Neural progenitor cell (in vitro differentiated cells): ENCODE data around the gene TRMT2B. TPM values are rescaled to one million over a fixed set of nuclear protein-coding genes. Genes with fewer than 3 reads are reported as not detected.

Source experiments
- DNase-seq: peaks from one replicate; pipeline ENCODE4 v3.0.0-alpha.2; 2016; ENCODE audit warnings: low spot score
- H2AFZ ChIP-seq: fragments of 200-600 bp; sonication (generic); replicated peaks from 2 replicates; pipeline ENCODE4 v1.6.1; 2016; ENCODE audit warnings: antibody characterized with exemption
- H3F3A ChIP-seq: fragments of 200-600 bp; sonication (generic); 2 replicates; pipeline ENCODE4 v1.6.1; 2016; ENCODE audit warnings: antibody characterized with exemption, low read depth
- H3K27ac ChIP-seq: fragments of 200-600 bp; sonication (generic); 2 replicates; pipeline ENCODE4 v1.5.1; 2016; ENCODE audit warnings: mild to moderate bottlenecking
- H3K27me3 ChIP-seq: fragments of 200-600 bp; sonication (generic); 2 replicates; pipeline ENCODE4 v1.6.1; 2016; ENCODE audit warnings: mild to moderate bottlenecking, moderate library complexity
- H3K36me3 ChIP-seq: fragments of 200-600 bp; sonication (generic); 2 replicates; pipeline ENCODE4 v1.5.1; 2016
- H3K4me1 ChIP-seq: fragments of 200-600 bp; sonication (generic); 2 replicates; pipeline ENCODE4 v1.6.1; 2016; ENCODE audit warnings: mixed run types
- H3K4me2 ChIP-seq: fragments of 200-600 bp; sonication (generic); 2 replicates; pipeline ENCODE4 v1.6.1; 2016
- H3K4me3 ChIP-seq: fragments of 200-600 bp; sonication (generic); 2 replicates; pipeline ENCODE4 v1.5.1; 2016
- H3K79me2 ChIP-seq: fragments of 200-600 bp; sonication (generic); 2 replicates; pipeline ENCODE4 v1.6.1; 2016; ENCODE audit warnings: low read depth
- H3K9ac ChIP-seq: fragments of 200-600 bp; sonication (generic); 2 replicates; pipeline ENCODE4 v1.6.1; 2016
- H3K9me3 ChIP-seq: fragments of 200-600 bp; sonication (generic); 2 replicates; pipeline ENCODE4 v1.5.1; 2016; ENCODE audit warnings: low read depth
- H4K20me1 ChIP-seq: fragments of 200-600 bp; sonication (generic); 2 replicates; pipeline ENCODE4 v1.6.1; 2016; ENCODE audit warnings: low read depth
- H3K27ac Mint-ChIP-seq: 3 replicates; pipeline ENCODE4 v1.8.0; 2021; ENCODE audit warnings: mixed read lengths
- H3K27me3 Mint-ChIP-seq: 2 replicates; pipeline ENCODE4 v1.8.0; 2022; ENCODE audit warnings: low read depth, mild to moderate bottlenecking, inconsistent platforms, moderate library complexity, mixed read lengths; ENCODE audit not compliant: insufficient read depth
- H3K36me3 Mint-ChIP-seq: 3 replicates; pipeline ENCODE4 v1.8.0; 2021; ENCODE audit warnings: mixed read lengths
- H3K4me1 Mint-ChIP-seq: 3 replicates; pipeline ENCODE4 v1.8.0; 2021; ENCODE audit warnings: mixed read lengths
- H3K4me3 Mint-ChIP-seq: 3 replicates; pipeline ENCODE4 v1.8.0; 2021; ENCODE audit warnings: mild to moderate bottlenecking, moderate library complexity, mixed read lengths
- H3K9me3 Mint-ChIP-seq: 3 replicates; pipeline ENCODE4 v1.8.0; 2020; ENCODE audit warnings: mixed read lengths
- EZH2 ChIP-seq: fragments of 200-600 bp; sonication (generic); IDR thresholded peaks from 2 replicates; pipeline ENCODE4 v1.6.1; 2017; ENCODE audit warnings: antibody characterized with exemption, mild to moderate bottlenecking, moderate library complexity
- EZH2phosphoT487 ChIP-seq: fragments of 200-600 bp; sonication (generic); IDR thresholded peaks from 2 replicates; pipeline ENCODE4 v1.6.1; 2017; ENCODE audit warnings: antibody characterized with exemption
- total RNA-seq: library from RNA; depleted of rRNA; stranded (reverse); fragments of >200 nt; gene quantifications from 2 replicates; pipeline ENCODE4 v1.2.3, GENCODE V29; 2015; ENCODE audit warnings: low replicate concordance
- TF ChIP-seq, protein P1 (sequence below): fragments of 200-600 bp; sonication (generic); IDR thresholded peaks from 2 replicates; pipeline ENCODE4 v1.5.1; 2017; ENCODE audit warnings: antibody characterized with exemption, mild to moderate bottlenecking

Gene TRMT2B
- total RNA-seq, 1 donor from 2014 or later = 11.5 TPM

GRCh38 chrX:100973411-100973810, 78.5 kb downstream of the TRMT2B start:
- no peak overlapping the region for H3K9ac ChIP-seq

GRCh38 chrX:100969936-100970335, 82.0 kb downstream of the TRMT2B start:
- TF ChIP-seq EZH2phosphoT487 (no peak), EZH2 (no peak)
- TF ChIP-seq, protein P1, sequence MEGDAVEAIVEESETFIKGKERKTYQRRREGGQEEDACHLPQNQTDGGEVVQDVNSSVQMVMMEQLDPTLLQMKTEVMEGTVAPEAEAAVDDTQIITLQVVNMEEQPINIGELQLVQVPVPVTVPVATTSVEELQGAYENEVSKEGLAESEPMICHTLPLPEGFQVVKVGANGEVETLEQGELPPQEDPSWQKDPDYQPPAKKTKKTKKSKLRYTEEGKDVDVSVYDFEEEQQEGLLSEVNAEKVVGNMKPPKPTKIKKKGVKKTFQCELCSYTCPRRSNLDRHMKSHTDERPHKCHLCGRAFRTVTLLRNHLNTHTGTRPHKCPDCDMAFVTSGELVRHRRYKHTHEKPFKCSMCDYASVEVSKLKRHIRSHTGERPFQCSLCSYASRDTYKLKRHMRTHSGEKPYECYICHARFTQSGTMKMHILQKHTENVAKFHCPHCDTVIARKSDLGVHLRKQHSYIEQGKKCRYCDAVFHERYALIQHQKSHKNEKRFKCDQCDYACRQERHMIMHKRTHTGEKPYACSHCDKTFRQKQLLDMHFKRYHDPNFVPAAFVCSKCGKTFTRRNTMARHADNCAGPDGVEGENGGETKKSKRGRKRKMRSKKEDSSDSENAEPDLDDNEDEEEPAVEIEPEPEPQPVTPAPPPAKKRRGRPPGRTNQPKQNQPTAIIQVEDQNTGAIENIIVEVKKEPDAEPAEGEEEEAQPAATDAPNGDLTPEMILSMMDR = no peak
- Mint-ChIP-seq H3K9me3 (peaks cover 17% of the 10 kb centered on the region), H3K36me3 (peaks cover 3% of the 10 kb centered on the region), H3K4me3 (no peak overlapping the region), H3K27me3 (peaks cover 7% of the 10 kb centered on the region), H3K4me1 (no peaks in the 10 kb centered on the region), H3K27ac (no peak overlapping the region)
- no peak overlapping the region for H3K9ac ChIP-seq
- H3K9me3 ChIP-seq = no peaks in the 10 kb centered on the region
- H3K4me1 ChIP-seq = no peaks in the 10 kb centered on the region
- no peaks in the 10 kb centered on the region for H3K27me3 ChIP-seq
- no peaks in the 10 kb centered on the region for H3K79me2 ChIP-seq
- no peaks in the 10 kb centered on the region for H3F3A ChIP-seq
- no peak overlapping the region for H3K4me2 ChIP-seq
- H3K4me3 ChIP-seq = no peak overlapping the region
- no peak for DNase-seq
- no peaks in the 10 kb centered on the region for H3K36me3 ChIP-seq
- H3K27ac ChIP-seq = no peak overlapping the region
- H4K20me1 ChIP-seq = no peaks in the 10 kb centered on the region
- no peak overlapping the region for H2AFZ ChIP-seq

More at GRCh38 chrX:100973411-100973810, 78.5 kb downstream of the TRMT2B start:
- no peak for DNase-seq
- Mint-ChIP-seq H3K9me3 (peaks cover 18% of the 10 kb centered on the region), H3K4me3 (no peak overlapping the region), H3K27me3 (peaks cover 2% of the 10 kb centered on the region), H3K4me1 (no peaks in the 10 kb centered on the region), H3K27ac (no peak overlapping the region), H3K36me3 (peaks cover 3% of the 10 kb centered on the region)
- TF ChIP-seq, protein P1 = no peak
- TF ChIP-seq EZH2 (no peak), EZH2phosphoT487 (no peak)
- Histone ChIP-seq H2AFZ (no peak overlapping the region), H3K27ac (no peak overlapping the region), H3K4me2 (no peak overlapping the region), H3K27me3 (no peaks in the 10 kb centered on the region), H4K20me1 (no peaks in the 10 kb centered on the region), H3K79me2 (no peaks in the 10 kb centered on the region), H3K4me3 (no peak overlapping the region), H3K9me3 (no peaks in the 10 kb centered on the region), H3K36me3 (no peaks in the 10 kb centered on the region), H3F3A (no peaks in the 10 kb centered on the region), H3K4me1 (no peaks in the 10 kb centered on the region)

- Histone ChIP-seq H3K27me3 (no peaks in the 10 kb centered on the region), H3K79me2 (no peaks in the 10 kb centered on the region)
- peaks cover 15% of the 10 kb centered on the region for H3K9me3 Mint-ChIP-seq
Measured at GRCh38 chrX:100969408-100969807, 82.5 kb downstream of the TRMT2B start, which contains the start of gene ARL13A. Gene ARL13A, plus strand, starts transcription at chrX:100969708. Its CDS starts 3,982 bp downstream, at chrX:100973690.

DNA sequence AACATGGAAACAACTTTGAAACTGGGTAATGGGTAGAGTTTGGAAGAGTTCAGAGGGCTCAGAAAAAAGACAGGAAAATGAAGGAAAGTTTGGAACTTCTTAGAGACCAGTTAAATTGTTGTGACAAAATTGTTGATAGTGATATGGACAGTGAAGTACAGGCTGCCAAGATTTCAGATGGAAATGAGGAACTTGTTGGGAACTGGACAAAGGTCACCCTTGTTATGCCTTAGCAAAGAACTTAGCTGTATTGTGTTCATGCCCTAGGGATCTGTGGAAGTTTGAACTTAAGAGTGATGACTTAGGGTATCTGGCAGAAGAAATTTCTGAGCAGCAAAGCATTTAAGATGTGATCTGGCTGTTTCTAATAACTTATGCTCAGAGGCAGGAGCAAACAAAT, 87.5 kb downstream of the TRMT2B start:
- Mint-ChIP-seq H3K36me3 (no peaks in the 10 kb centered on the region), H3K9me3 (peaks cover 8% of the 10 kb centered on the region), H3K27ac (no peak overlapping the region), H3K4me3 (no peak overlapping the region), H3K27me3 (peaks cover 5% of the 10 kb centered on the region), H3K4me1 (no peaks in the 10 kb centered on the region)
- no peak overlapping the region for H3K27ac ChIP-seq
- H3K36me3 ChIP-seq = no peaks in the 10 kb centered on the region
- no peak overlapping the region for H3K4me2 ChIP-seq
- no peaks in the 10 kb centered on the region for H3K79me2 ChIP-seq
- H3K4me3 ChIP-seq = no peak overlapping the region
- no peaks in the 10 kb centered on the region for H3K4me1 ChIP-seq
- no peak for TF ChIP-seq EZH2
- TF ChIP-seq, protein P1 = no peak
- TF ChIP-seq EZH2phosphoT487 = no peak
- H2AFZ ChIP-seq = no peak overlapping the region
- H4K20me1 ChIP-seq = no peaks in the 10 kb centered on the region
- DNase-seq = no peak
- H3K9ac ChIP-seq = no peak overlapping the region
- H3K27me3 ChIP-seq = no peaks in the 10 kb centered on the region
- no peaks in the 10 kb centered on the region for H3K9me3 ChIP-seq
- no peaks in the 10 kb centered on the region for H3F3A ChIP-seq

More at GRCh38 chrX:100969408-100969807, 82.5 kb downstream of the TRMT2B start, which contains the start of gene ARL13A:
- Histone ChIP-seq H4K20me1 (no peaks in the 10 kb centered on the region), H3K9me3 (no peaks in the 10 kb centered on the region), H3K4me1 (no peaks in the 10 kb centered on the region), H3F3A (no peaks in the 10 kb centered on the region), H2AFZ (no peak within 1 kb of the TSS), H3K9ac (no peak within 1 kb of the TSS), H3K27ac (no peak within 1 kb of the TSS), H3K36me3 (no peaks in the 10 kb centered on the region), H3K4me3 (no peak within 1 kb of the TSS), H3K4me2 (no peak within 1 kb of the TSS)
- H3K27me3 Mint-ChIP-seq = peaks cover 5% of the 10 kb centered on the region
- H3K4me3 Mint-ChIP-seq = no peak within 1 kb of the TSS
- no peak within 1 kb of the TSS for H3K27ac Mint-ChIP-seq
- TF ChIP-seq EZH2phosphoT487 (no peak), EZH2 (no peak)
- no peaks in the 10 kb centered on the region for H3K4me1 Mint-ChIP-seq
- no peak for DNase-seq
- H3K36me3 Mint-ChIP-seq = peaks cover 3% of the 10 kb centered on the region
